SK-N-SH treated with all-trans-retinoic acid at 6 μM for 48 hours (cell line): ENCODE data around the gene EGFL6.
"Not testable (repeated sequence)": the region's sequence is repeated elsewhere in the genome, so short reads cannot be mapped to it uniquely, and the experiment has no call there.

Experiments
- ATAC-seq: fragments of 200-7000 bp; cut with Tn5 transposase; 3 replicates; pipeline ENCODE4 v1.9.1; 2020; ENCODE audit warnings: mild to moderate bottlenecking, moderate library complexity
- ARNTL ChIP-seq: fragments of 450-650 bp; formaldehyde crosslinking; IDR thresholded peaks from 2 replicates; pipeline ENCODE4 v1.5.0; 2020; ENCODE audit warnings: low read depth, mild to moderate bottlenecking, moderate library complexity, borderline replicate concordance
- BACH2 ChIP-seq: fragments of 250-450 bp; sonication (Bioruptor Pico); IDR thresholded peaks from 2 replicates; pipeline ENCODE4 v1.9.0; 2021; ENCODE audit warnings: mild to moderate bottlenecking, borderline replicate concordance
- CSDC2 ChIP-seq: fragments of 250-450 bp; sonication (Bioruptor Pico); IDR thresholded peaks from 2 replicates; pipeline ENCODE4 v1.5.0; 2020; ENCODE audit warnings: mild to moderate bottlenecking, moderate library complexity
- CSRNP3 ChIP-seq: fragments of 250-450 bp; sonication (Bioruptor Pico); IDR thresholded peaks from 2 replicates; pipeline ENCODE4 v1.5.1; 2021; ENCODE audit warnings: mild to moderate bottlenecking, moderate library complexity
- ESRRG ChIP-seq: fragments of 250-450 bp; sonication (Bioruptor Pico); IDR thresholded peaks from 2 replicates; pipeline ENCODE4 v1.6.1; 2021; ENCODE audit warnings: mild to moderate bottlenecking
- GLIS3 ChIP-seq: fragments of 250-450 bp; sonication (Bioruptor Pico); IDR thresholded peaks from 2 replicates; pipeline ENCODE4 v1.5.0; 2020; ENCODE audit warnings: mild to moderate bottlenecking, moderate library complexity
- ISL1 ChIP-seq: fragments of 250-450 bp; sonication (Bioruptor Pico); IDR thresholded peaks from 2 replicates; pipeline ENCODE4 v2.1.2; 2022; ENCODE audit warnings: mild to moderate bottlenecking, moderate library complexity
- OSR1 ChIP-seq: fragments of 250-450 bp; sonication (Bioruptor Pico); IDR thresholded peaks from 2 replicates; pipeline ENCODE4 v1.8.0; 2022; ENCODE audit warnings: moderate library complexity, mild to moderate bottlenecking, inconsistent platforms
- PPARA ChIP-seq: fragments of 250-450 bp; sonication (Bioruptor Pico); IDR thresholded peaks from 2 replicates; pipeline ENCODE4 v1.5.0; 2020; ENCODE audit warnings: mild to moderate bottlenecking, borderline replicate concordance
- RARB ChIP-seq: fragments of 250-450 bp; sonication (Bioruptor Pico); IDR thresholded peaks from 2 replicates; pipeline ENCODE4 v1.8.0; 2021; ENCODE audit warnings: mild to moderate bottlenecking, moderate library complexity
- SNAI2 ChIP-seq: fragments of 250-450 bp; sonication (Bioruptor Pico); IDR thresholded peaks from 2 replicates; pipeline ENCODE4 v1.5.0; 2020; ENCODE audit warnings: mild to moderate bottlenecking, moderate library complexity
- TCF4 ChIP-seq: fragments of 250-450 bp; sonication (Bioruptor Pico); IDR thresholded peaks from 2 replicates; pipeline ENCODE4 v1.8.0; 2021; ENCODE audit warnings: mild to moderate bottlenecking, moderate library complexity, borderline replicate concordance
- TOX ChIP-seq: fragments of 250-450 bp; sonication (Bioruptor Pico); IDR thresholded peaks from 2 replicates; pipeline ENCODE4 v1.8.0; 2021; ENCODE audit warnings: mild to moderate bottlenecking, moderate library complexity, borderline replicate concordance
- TSHZ2 ChIP-seq: fragments of 250-450 bp; sonication (Bioruptor Pico); IDR thresholded peaks from 2 replicates; pipeline ENCODE4 v1.5.0; 2020; ENCODE audit warnings: mild to moderate bottlenecking, moderate library complexity
- ZC3H10 ChIP-seq: fragments of 250-450 bp; sonication (Bioruptor Pico); IDR thresholded peaks from 2 replicates; pipeline ENCODE4 v1.5.1; 2021; ENCODE audit warnings: mild to moderate bottlenecking, moderate library complexity
- ZFP30 ChIP-seq: fragments of 450-650 bp; formaldehyde crosslinking; IDR thresholded peaks from 2 replicates; pipeline ENCODE4 v1.5.0; 2022; ENCODE audit warnings: mild to moderate bottlenecking, moderate library complexity
- ZNF70 ChIP-seq: fragments of 450-650 bp; formaldehyde crosslinking; IDR thresholded peaks from 2 replicates; pipeline ENCODE4 v1.5.0; 2020; ENCODE audit warnings: mild to moderate bottlenecking, moderate library complexity
- ZNF8 ChIP-seq: fragments of 450-650 bp; formaldehyde crosslinking; IDR thresholded peaks from 2 replicates; pipeline ENCODE4 v1.5.0; 2020; ENCODE audit warnings: mild to moderate bottlenecking, moderate library complexity
- TF ChIP-seq, protein P1 (sequence below): fragments of 250-450 bp; sonication (Bioruptor Pico); IDR thresholded peaks from 2 replicates; pipeline ENCODE4 v1.8.0; 2021; ENCODE audit warnings: low read depth, mild to moderate bottlenecking, moderate library complexity, borderline replicate concordance
- TF ChIP-seq, protein P2 (sequence below): fragments of 250-450 bp; sonication (Bioruptor Pico); IDR thresholded peaks from 2 replicates; pipeline ENCODE4 v1.8.0; 2020; ENCODE audit warnings: mild to moderate bottlenecking, moderate library complexity, borderline replicate concordance

Gene EGFL6

DNA sequence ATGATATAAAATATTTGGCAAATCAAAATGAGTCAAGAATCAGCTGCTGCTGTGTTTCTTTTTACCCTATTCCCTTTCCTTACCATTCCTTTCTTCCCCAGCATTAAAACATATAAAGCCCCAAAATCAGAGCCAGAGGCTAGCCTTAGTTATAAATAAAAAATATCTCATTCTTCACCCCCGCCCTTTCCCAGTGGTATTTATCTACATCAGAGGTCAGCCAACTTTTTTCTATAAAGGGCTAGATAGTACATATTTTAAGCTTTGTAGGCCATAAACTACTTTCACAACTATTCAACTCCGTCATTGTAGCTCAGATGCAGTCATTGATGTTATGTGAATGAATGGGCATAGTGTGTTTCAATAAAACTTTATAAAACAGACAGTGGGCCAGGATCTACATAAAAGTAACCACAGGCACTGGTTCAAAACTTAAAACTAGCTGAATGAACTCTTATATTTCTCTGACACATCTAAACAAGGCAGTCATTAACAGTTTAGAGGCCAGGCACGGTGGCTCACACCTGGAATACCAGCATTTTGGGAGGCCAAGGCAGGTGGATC is 53.1 kb downstream of the EGFL6 start:
- no peak for ATAC-seq
- TF ChIP-seq RARB (CRISPR knock-in tag) (no peak), ZC3H10 (CRISPR knock-in tag) (no peak), ZFP30 (CRISPR knock-in tag) (no peak), TOX (CRISPR knock-in tag) (no peak), CSRNP3 (CRISPR knock-in tag) (no peak), SNAI2 (no peak)
- TF ChIP-seq, protein P1, sequence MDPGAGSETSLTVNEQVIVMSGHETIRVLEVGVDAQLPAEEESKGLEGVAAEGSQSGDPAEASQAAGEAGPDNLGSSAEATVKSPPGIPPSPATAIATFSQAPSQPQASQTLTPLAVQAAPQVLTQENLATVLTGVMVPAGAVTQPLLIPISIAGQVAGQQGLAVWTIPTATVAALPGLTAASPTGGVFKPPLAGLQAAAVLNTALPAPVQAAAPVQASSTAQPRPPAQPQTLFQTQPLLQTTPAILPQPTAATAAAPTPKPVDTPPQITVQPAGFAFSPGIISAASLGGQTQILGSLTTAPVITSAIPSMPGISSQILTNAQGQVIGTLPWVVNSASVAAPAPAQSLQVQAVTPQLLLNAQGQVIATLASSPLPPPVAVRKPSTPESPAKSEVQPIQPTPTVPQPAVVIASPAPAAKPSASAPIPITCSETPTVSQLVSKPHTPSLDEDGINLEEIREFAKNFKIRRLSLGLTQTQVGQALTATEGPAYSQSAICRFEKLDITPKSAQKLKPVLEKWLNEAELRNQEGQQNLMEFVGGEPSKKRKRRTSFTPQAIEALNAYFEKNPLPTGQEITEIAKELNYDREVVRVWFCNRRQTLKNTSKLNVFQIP: no peak

GRCh38 chrX:13627306-13627705 is 57.9 kb downstream of the EGFL6 start:
- no peak for ATAC-seq

GRCh38 chrX:13637224-13637623 is 67.8 kb downstream of the EGFL6 start:
- not testable (repeated sequence) for ATAC-seq

More at GRCh38 chrX:13627306-13627705, 57.9 kb downstream of the EGFL6 start:
- TF ChIP-seq, protein P2, sequence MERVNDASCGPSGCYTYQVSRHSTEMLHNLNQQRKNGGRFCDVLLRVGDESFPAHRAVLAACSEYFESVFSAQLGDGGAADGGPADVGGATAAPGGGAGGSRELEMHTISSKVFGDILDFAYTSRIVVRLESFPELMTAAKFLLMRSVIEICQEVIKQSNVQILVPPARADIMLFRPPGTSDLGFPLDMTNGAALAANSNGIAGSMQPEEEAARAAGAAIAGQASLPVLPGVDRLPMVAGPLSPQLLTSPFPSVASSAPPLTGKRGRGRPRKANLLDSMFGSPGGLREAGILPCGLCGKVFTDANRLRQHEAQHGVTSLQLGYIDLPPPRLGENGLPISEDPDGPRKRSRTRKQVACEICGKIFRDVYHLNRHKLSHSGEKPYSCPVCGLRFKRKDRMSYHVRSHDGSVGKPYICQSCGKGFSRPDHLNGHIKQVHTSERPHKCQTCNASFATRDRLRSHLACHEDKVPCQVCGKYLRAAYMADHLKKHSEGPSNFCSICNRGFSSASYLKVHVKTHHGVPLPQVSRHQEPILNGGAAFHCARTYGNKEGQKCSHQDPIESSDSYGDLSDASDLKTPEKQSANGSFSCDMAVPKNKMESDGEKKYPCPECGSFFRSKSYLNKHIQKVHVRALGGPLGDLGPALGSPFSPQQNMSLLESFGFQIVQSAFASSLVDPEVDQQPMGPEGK (CRISPR knock-in tag): no peak
- TF ChIP-seq, protein P1: no peak
- TF ChIP-seq TOX (CRISPR knock-in tag) (no peak), SNAI2 (no peak), ARNTL (CRISPR knock-in tag) (no peak), CSDC2 (CRISPR knock-in tag) (no peak), CSRNP3 (CRISPR knock-in tag) (no peak), ZNF70 (no peak), PPARA (CRISPR knock-in tag) (no peak), ZNF8 (no peak), OSR1 (CRISPR knock-in tag) (no peak), ISL1 (CRISPR knock-in tag) (no peak), GLIS3 (CRISPR knock-in tag) (no peak), TSHZ2 (no peak), ZFP30 (CRISPR knock-in tag) (no peak), TCF4 (CRISPR knock-in tag) (no peak), BACH2 (CRISPR knock-in tag) (no peak), ESRRG (CRISPR knock-in tag) (no peak)
